ENCODE data around the gene SLC2A4RG. TPM values are rescaled to one million over a fixed set of nuclear protein-coding genes. Genes with fewer than 3 reads are reported as not detected.

The SLC2A4RG gene
- polyA plus RNA-seq, 1 experiment: 52.0 TPM

- no peak for DNase-seq (ENCODE audit: low read depth)
- Histone ChIP-seq H3K36me3 (ENCODE audit: control insufficient read depth, insufficient read depth, low read length) (peaks cover 26% of the 10 kb centered on the region), H3K27me3 (ENCODE audit: control insufficient read depth, insufficient read depth, low read length) (no peaks in the 10 kb centered on the region), H3K4me3 (ENCODE audit: low read depth, low read length) (no peak overlapping the region)
- TF ChIP-seq CTCF (IDR thresholded peaks at IDR 0.05; ENCODE audit: insufficient read depth, low read depth, low read length): no peak
- CTCF ChIA-PET: no interaction called here
- POLR2A ChIA-PET: no interaction called here
Observed at GRCh38 chr20:63737945-63738686, 1.5 kb upstream of the SLC2A4RG start.

DNA sequence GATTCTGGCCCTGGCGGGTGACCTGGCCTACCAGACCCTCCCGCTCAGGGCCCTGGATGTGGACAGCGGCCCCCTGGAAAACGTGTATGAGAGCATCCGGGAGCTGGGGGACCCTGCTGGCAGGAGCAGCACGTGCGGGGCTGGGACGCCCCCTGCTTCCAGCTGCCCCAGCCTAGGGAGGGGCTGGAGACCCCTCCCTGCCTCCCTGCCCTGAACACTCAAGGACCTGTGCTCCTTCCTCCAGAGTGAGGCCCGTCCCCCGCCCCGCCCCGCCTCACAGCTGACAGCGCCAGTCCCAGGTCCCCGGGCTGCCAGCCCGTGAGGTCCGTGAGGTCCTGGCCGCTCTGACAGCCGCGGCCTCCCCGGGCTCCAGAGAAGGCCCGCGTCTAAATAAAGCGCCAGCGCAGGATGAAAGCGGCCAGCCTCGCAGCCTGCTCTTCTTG lies 868 bp upstream of the SLC2A4RG start:
- no peak for TF ChIP-seq CTCF (IDR thresholded peaks at IDR 0.05; ENCODE audit: insufficient read depth, low read depth, low read length)
- peaks cover 26% of the 10 kb centered on the region for H3K36me3 ChIP-seq (ENCODE audit: control insufficient read depth, insufficient read depth, low read length)
- CTCF ChIA-PET: interaction anchor here (1.0 kb wide), 1 partner anchor 37 kb away, joined by 4 read pairs; no protein-coding TSS in a partner anchor
- POLR2A ChIA-PET: interaction anchor here (0.5 to 0.6 kb wide), 2 partner anchors 11 to 17 kb away, joined by 3 to 9 read pairs; no protein-coding TSS in a partner anchor
- no peak for DNase-seq (ENCODE audit: low read depth)
- H3K27me3 ChIP-seq (ENCODE audit: control insufficient read depth, insufficient read depth, low read length): no peaks in the 10 kb centered on the region
- H3K4me3 ChIP-seq (ENCODE audit: low read depth, low read length): no peak overlapping the region; the same call in 1 of the 2 replicates

DNA sequence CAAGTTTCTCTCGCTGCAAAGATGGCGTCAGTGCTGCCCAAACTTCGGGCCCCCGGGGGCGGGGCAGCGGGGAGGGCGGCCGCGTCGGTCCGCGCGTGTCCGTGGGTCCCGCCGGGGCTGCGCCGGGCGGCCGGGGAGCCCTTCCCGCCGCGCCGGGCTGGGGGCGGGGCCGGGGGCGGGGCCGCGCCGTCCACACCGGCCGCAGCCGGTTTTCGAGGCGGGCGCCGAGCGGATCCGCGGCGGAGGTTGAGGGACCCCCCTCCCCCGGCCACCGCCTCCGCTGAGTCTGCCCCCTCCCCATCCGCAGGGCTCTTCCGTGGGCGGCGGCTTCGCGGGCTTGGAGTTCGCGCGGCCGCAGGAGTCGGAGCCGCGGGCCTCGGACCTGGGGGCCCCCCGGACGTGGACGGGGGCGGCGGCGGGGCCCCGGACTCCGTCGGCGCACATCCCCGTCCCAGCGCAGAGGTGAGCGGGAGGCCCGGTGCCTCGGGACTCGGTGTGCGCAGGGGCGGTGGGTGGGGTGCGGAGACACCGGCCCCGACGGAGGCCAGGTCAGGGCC lies 572 bp downstream of the SLC2A4RG start:
- Histone ChIP-seq H3K36me3 (ENCODE audit: control insufficient read depth, insufficient read depth, low read length) (peaks cover 17% of the 10 kb centered on the region), H3K27me3 (ENCODE audit: control insufficient read depth, insufficient read depth, low read length) (no peaks in the 10 kb centered on the region), H3K4me3 (ENCODE audit: low read depth, low read length) (peak overlapping the region; percentile 74)
- no peak for DNase-seq (ENCODE audit: low read depth)
- TF ChIP-seq CTCF (IDR thresholded peaks at IDR 0.05; ENCODE audit: insufficient read depth, low read depth, low read length): no peak
- ChIA-PET POLR2A (no interaction called here), CTCF (interaction anchor here (1.3 to 1.6 kb wide), 3 partner anchors 47 to 297 kb away, joined by 4 to 6 read pairs (median 5); partner anchors contain the start of gene TPD52L2)

- ChIA-PET CTCF (interaction anchor here (1.3 to 1.6 kb wide), 3 partner anchors 46 to 296 kb away, joined by 4 to 6 read pairs (median 5); partner anchors contain the start of gene TPD52L2), POLR2A (interaction anchor here (0.6 kb wide), 2 partner anchors 82 to 199 kb away, joined by 3 to 9 read pairs; partner anchors contain the start of gene RTEL1)
- TF ChIP-seq CTCF (IDR thresholded peaks at IDR 0.05; ENCODE audit: insufficient read depth, low read depth, low read length): peak; percentile 38
- peak overlapping the region; percentile 74 for H3K4me3 ChIP-seq (ENCODE audit: low read depth, low read length)
- H3K27me3 ChIP-seq (ENCODE audit: control insufficient read depth, insufficient read depth, low read length): no peaks in the 10 kb centered on the region
- peak; percentile 52 for DNase-seq (ENCODE audit: low read depth)
- peaks cover 13% of the 10 kb centered on the region for H3K36me3 ChIP-seq (ENCODE audit: control insufficient read depth, insufficient read depth, low read length)
Observed at GRCh38 chr20:63740627-63741353, 1.2 kb downstream of the SLC2A4RG start.

- TF ChIP-seq CTCF (IDR thresholded peaks at IDR 0.05; ENCODE audit: insufficient read depth, low read depth, low read length): no peak
- no peak for DNase-seq (ENCODE audit: low read depth)
- Histone ChIP-seq H3K27me3 (ENCODE audit: control insufficient read depth, insufficient read depth, low read length) (no peaks in the 10 kb centered on the region), H3K36me3 (ENCODE audit: control insufficient read depth, insufficient read depth, low read length) (peaks cover 13% of the 10 kb centered on the region), H3K4me3 (ENCODE audit: low read depth, low read length) (peak overlapping the region; percentile 74)
- ChIA-PET CTCF (interaction anchor here (1.3 to 1.6 kb wide), 3 partner anchors 45 to 296 kb away, joined by 4 to 6 read pairs (median 5); partner anchors contain the start of gene TPD52L2), POLR2A (interaction anchor here (0.6 kb wide), 2 partner anchors 83 to 199 kb away, joined by 3 to 9 read pairs; partner anchors contain the start of gene RTEL1)
Observed at GRCh38 chr20:63741354-63741675, 1.7 kb downstream of the SLC2A4RG start.
